ENCODE results near the gene U2AF2.

The U2AF2 gene

GRCh38 chr19:55653651-55654322 lies 1.0 kb upstream of the U2AF2 start:
- H3K4me3 ChIP-seq (ENCODE audit: low read length) = peak overlapping the region; percentile 94
- H3K9ac ChIP-seq (ENCODE audit: low read length) = peak overlapping the region; percentile 100
- no peaks in the 10 kb centered on the region for H3K9me3 ChIP-seq (ENCODE audit: control insufficient read depth, low read length)
- peak; percentile 99 for DNase-seq (ENCODE audit: low read depth)
- H3K27me3 ChIP-seq (replicated peaks; ENCODE audit: control insufficient read depth, insufficient read depth, low read length) = no peaks in the 10 kb centered on the region
- H3K4me1 ChIP-seq (ENCODE audit: control insufficient read depth, insufficient read depth, low read length) = peaks cover 37% of the 10 kb centered on the region
- peaks cover 4% of the 10 kb centered on the region for H3K36me3 ChIP-seq (ENCODE audit: control insufficient read depth, insufficient read depth, low read length, severe bottlenecking)

- H3K36me3 ChIP-seq (ENCODE audit: control insufficient read depth, insufficient read depth, low read length, severe bottlenecking) = peaks cover 4% of the 10 kb centered on the region
- H3K4me1 ChIP-seq (ENCODE audit: control insufficient read depth, insufficient read depth, low read length) = peaks cover 34% of the 10 kb centered on the region
- H3K27me3 ChIP-seq (replicated peaks; ENCODE audit: control insufficient read depth, insufficient read depth, low read length) = no peaks in the 10 kb centered on the region
These were observed 440 bp upstream of the U2AF2 start for GRCh38 chr19:55654323-55654867.

GRCh38 chr19:55655648-55656040 lies 809 bp downstream of the U2AF2 start:
- Histone ChIP-seq H3K4me1 (ENCODE audit: control insufficient read depth, insufficient read depth, low read length) (peaks cover 33% of the 10 kb centered on the region), H3K4me3 (ENCODE audit: low read length) (peak overlapping the region; percentile 89), H3K9me3 (ENCODE audit: control insufficient read depth, low read length) (no peaks in the 10 kb centered on the region), H3K9ac (ENCODE audit: low read length) (peak overlapping the region; percentile 100), H3K36me3 (ENCODE audit: control insufficient read depth, insufficient read depth, low read length, severe bottlenecking) (peaks cover 9% of the 10 kb centered on the region), H3K27me3 (replicated peaks; ENCODE audit: control insufficient read depth, insufficient read depth, low read length) (no peaks in the 10 kb centered on the region)
- DNase-seq (ENCODE audit: low read depth) = no peak

More at GRCh38 chr19:55654323-55654867, 440 bp upstream of the U2AF2 start:
- Histone ChIP-seq H3K4me3 (ENCODE audit: low read length) (peak overlapping the region; percentile 94), H3K9me3 (ENCODE audit: control insufficient read depth, low read length) (no peaks in the 10 kb centered on the region), H3K9ac (ENCODE audit: low read length) (peak overlapping the region; percentile 100)
- peak; percentile 100 for DNase-seq (ENCODE audit: low read depth)

- Histone ChIP-seq H3K9me3 (ENCODE audit: control insufficient read depth, low read length) (no peaks in the 10 kb centered on the region), H3K4me3 (ENCODE audit: low read length) (peak overlapping the region; percentile 89), H3K36me3 (ENCODE audit: control insufficient read depth, insufficient read depth, low read length, severe bottlenecking) (peaks cover 19% of the 10 kb centered on the region), H3K9ac (ENCODE audit: low read length) (peak overlapping the region; percentile 100), H3K4me1 (ENCODE audit: control insufficient read depth, insufficient read depth, low read length) (peaks cover 33% of the 10 kb centered on the region), H3K27me3 (replicated peaks; ENCODE audit: control insufficient read depth, insufficient read depth, low read length) (no peaks in the 10 kb centered on the region)
- DNase-seq (ENCODE audit: low read depth) = no peak
These were observed 1.7 kb downstream of the U2AF2 start for GRCh38 chr19:55656552-55656951.

GRCh38 chr19:55656988-55657747 lies 2.3 kb downstream of the U2AF2 start:
- no peak for DNase-seq (ENCODE audit: low read depth)
- peaks cover 23% of the 10 kb centered on the region for H3K36me3 ChIP-seq (ENCODE audit: control insufficient read depth, insufficient read depth, low read length, severe bottlenecking)

GRCh38 chr19:55658846-55659459 lies 4.1 kb downstream of the U2AF2 start:
- Histone ChIP-seq H3K27me3 (replicated peaks; ENCODE audit: control insufficient read depth, insufficient read depth, low read length) (no peaks in the 10 kb centered on the region), H3K9me3 (ENCODE audit: control insufficient read depth, low read length) (no peaks in the 10 kb centered on the region), H3K36me3 (ENCODE audit: control insufficient read depth, insufficient read depth, low read length, severe bottlenecking) (peaks cover 37% of the 10 kb centered on the region), H3K9ac (ENCODE audit: low read length) (peak overlapping the region; percentile 52), H3K4me1 (ENCODE audit: control insufficient read depth, insufficient read depth, low read length) (peaks cover 33% of the 10 kb centered on the region), H3K4me3 (ENCODE audit: low read length) (peak overlapping the region; percentile 35)
- DNase-seq (ENCODE audit: low read depth) = no peak

More at GRCh38 chr19:55656988-55657747, 2.3 kb downstream of the U2AF2 start:
- H3K27me3 ChIP-seq (replicated peaks; ENCODE audit: control insufficient read depth, insufficient read depth, low read length) = no peaks in the 10 kb centered on the region
- peak overlapping the region; percentile 100 for H3K9ac ChIP-seq (ENCODE audit: low read length)
- no peaks in the 10 kb centered on the region for H3K9me3 ChIP-seq (ENCODE audit: control insufficient read depth, low read length)
- H3K4me3 ChIP-seq (ENCODE audit: low read length) = peak overlapping the region; percentile 89
- peaks cover 33% of the 10 kb centered on the region for H3K4me1 ChIP-seq (ENCODE audit: control insufficient read depth, insufficient read depth, low read length)

- Histone ChIP-seq H3K4me1 (ENCODE audit: control insufficient read depth, insufficient read depth, low read length) (peaks cover 33% of the 10 kb centered on the region), H3K27me3 (replicated peaks; ENCODE audit: control insufficient read depth, insufficient read depth, low read length) (no peaks in the 10 kb centered on the region), H3K4me3 (ENCODE audit: low read length) (no peak overlapping the region), H3K9ac (ENCODE audit: low read length) (no peak overlapping the region), H3K36me3 (ENCODE audit: control insufficient read depth, insufficient read depth, low read length, severe bottlenecking) (peaks cover 45% of the 10 kb centered on the region), H3K9me3 (ENCODE audit: control insufficient read depth, low read length) (no peaks in the 10 kb centered on the region)
- DNase-seq (ENCODE audit: low read depth) = no peak
These were observed 5.0 kb downstream of the U2AF2 start for GRCh38 chr19:55659822-55660221.

- H3K36me3 ChIP-seq (ENCODE audit: control insufficient read depth, insufficient read depth, low read length, severe bottlenecking) = peaks cover 50% of the 10 kb centered on the region
- no peak for DNase-seq (ENCODE audit: low read depth)
- no peak overlapping the region for H3K9ac ChIP-seq (ENCODE audit: low read length)
- H3K9me3 ChIP-seq (ENCODE audit: control insufficient read depth, low read length) = no peaks in the 10 kb centered on the region
- H3K4me3 ChIP-seq (ENCODE audit: low read length) = no peak overlapping the region
- no peaks in the 10 kb centered on the region for H3K27me3 ChIP-seq (replicated peaks; ENCODE audit: control insufficient read depth, insufficient read depth, low read length)
- H3K4me1 ChIP-seq (ENCODE audit: control insufficient read depth, insufficient read depth, low read length) = peaks cover 33% of the 10 kb centered on the region
These were observed 5.6 kb downstream of the U2AF2 start for GRCh38 chr19:55660404-55660803.

GRCh38 chr19:55660991-55661390 lies 6.2 kb downstream of the U2AF2 start:
- no peak overlapping the region for H3K9ac ChIP-seq (ENCODE audit: low read length)
- peaks cover 56% of the 10 kb centered on the region for H3K36me3 ChIP-seq (ENCODE audit: control insufficient read depth, insufficient read depth, low read length, severe bottlenecking)
- DNase-seq (ENCODE audit: low read depth) = no peak
- peaks cover 30% of the 10 kb centered on the region for H3K4me1 ChIP-seq (ENCODE audit: control insufficient read depth, insufficient read depth, low read length)
- no peak overlapping the region for H3K4me3 ChIP-seq (ENCODE audit: low read length)
- H3K27me3 ChIP-seq (replicated peaks; ENCODE audit: control insufficient read depth, insufficient read depth, low read length) = no peaks in the 10 kb centered on the region
- H3K9me3 ChIP-seq (ENCODE audit: control insufficient read depth, low read length) = no peaks in the 10 kb centered on the region

GRCh38 chr19:55661826-55662225 lies 7.0 kb downstream of the U2AF2 start:
- H3K9me3 ChIP-seq (ENCODE audit: control insufficient read depth, low read length) = no peaks in the 10 kb centered on the region
- no peak for DNase-seq (ENCODE audit: low read depth)
- H3K27me3 ChIP-seq (replicated peaks; ENCODE audit: control insufficient read depth, insufficient read depth, low read length) = no peaks in the 10 kb centered on the region
- no peak overlapping the region for H3K4me3 ChIP-seq (ENCODE audit: low read length)
- peaks cover 22% of the 10 kb centered on the region for H3K4me1 ChIP-seq (ENCODE audit: control insufficient read depth, insufficient read depth, low read length)
- H3K36me3 ChIP-seq (ENCODE audit: control insufficient read depth, insufficient read depth, low read length, severe bottlenecking) = peaks cover 64% of the 10 kb centered on the region
- no peak overlapping the region for H3K9ac ChIP-seq (ENCODE audit: low read length)

All from adipocyte (in vitro differentiated cells).